ENCODE data around the gene KAZN. TPM values are rescaled to one million over a fixed set of nuclear protein-coding genes. Genes with fewer than 3 reads are reported as not detected.

KAZN gene
- total and polyA plus RNA-seq, 2 of the 8 experiments (the other 6 are each of a cell fraction or from before 2014, with no cell fraction given), result 3.7 to 11.8 TPM

DNA sequence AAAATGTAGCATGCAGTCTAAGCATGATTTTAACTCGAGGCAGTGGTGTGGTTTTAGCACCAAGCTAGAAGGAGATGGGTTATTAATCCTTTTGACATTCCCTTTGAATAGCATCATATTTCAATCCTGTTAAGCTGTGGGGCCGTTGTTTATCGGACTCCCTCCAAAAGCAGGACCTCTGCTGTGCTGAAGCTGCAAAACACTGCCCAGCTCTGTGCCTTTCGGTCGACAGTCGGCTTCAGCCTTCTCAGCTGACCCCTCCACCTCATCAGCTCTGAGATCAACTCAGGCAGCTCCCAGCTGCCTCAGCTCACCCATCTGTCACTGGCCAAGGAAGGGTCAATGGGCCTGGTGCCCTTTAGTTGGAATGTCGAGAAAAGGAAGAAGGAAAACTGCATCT, 95.5 kb downstream of the KAZN start (continued):
- TF ChIP-seq, protein P1, sequence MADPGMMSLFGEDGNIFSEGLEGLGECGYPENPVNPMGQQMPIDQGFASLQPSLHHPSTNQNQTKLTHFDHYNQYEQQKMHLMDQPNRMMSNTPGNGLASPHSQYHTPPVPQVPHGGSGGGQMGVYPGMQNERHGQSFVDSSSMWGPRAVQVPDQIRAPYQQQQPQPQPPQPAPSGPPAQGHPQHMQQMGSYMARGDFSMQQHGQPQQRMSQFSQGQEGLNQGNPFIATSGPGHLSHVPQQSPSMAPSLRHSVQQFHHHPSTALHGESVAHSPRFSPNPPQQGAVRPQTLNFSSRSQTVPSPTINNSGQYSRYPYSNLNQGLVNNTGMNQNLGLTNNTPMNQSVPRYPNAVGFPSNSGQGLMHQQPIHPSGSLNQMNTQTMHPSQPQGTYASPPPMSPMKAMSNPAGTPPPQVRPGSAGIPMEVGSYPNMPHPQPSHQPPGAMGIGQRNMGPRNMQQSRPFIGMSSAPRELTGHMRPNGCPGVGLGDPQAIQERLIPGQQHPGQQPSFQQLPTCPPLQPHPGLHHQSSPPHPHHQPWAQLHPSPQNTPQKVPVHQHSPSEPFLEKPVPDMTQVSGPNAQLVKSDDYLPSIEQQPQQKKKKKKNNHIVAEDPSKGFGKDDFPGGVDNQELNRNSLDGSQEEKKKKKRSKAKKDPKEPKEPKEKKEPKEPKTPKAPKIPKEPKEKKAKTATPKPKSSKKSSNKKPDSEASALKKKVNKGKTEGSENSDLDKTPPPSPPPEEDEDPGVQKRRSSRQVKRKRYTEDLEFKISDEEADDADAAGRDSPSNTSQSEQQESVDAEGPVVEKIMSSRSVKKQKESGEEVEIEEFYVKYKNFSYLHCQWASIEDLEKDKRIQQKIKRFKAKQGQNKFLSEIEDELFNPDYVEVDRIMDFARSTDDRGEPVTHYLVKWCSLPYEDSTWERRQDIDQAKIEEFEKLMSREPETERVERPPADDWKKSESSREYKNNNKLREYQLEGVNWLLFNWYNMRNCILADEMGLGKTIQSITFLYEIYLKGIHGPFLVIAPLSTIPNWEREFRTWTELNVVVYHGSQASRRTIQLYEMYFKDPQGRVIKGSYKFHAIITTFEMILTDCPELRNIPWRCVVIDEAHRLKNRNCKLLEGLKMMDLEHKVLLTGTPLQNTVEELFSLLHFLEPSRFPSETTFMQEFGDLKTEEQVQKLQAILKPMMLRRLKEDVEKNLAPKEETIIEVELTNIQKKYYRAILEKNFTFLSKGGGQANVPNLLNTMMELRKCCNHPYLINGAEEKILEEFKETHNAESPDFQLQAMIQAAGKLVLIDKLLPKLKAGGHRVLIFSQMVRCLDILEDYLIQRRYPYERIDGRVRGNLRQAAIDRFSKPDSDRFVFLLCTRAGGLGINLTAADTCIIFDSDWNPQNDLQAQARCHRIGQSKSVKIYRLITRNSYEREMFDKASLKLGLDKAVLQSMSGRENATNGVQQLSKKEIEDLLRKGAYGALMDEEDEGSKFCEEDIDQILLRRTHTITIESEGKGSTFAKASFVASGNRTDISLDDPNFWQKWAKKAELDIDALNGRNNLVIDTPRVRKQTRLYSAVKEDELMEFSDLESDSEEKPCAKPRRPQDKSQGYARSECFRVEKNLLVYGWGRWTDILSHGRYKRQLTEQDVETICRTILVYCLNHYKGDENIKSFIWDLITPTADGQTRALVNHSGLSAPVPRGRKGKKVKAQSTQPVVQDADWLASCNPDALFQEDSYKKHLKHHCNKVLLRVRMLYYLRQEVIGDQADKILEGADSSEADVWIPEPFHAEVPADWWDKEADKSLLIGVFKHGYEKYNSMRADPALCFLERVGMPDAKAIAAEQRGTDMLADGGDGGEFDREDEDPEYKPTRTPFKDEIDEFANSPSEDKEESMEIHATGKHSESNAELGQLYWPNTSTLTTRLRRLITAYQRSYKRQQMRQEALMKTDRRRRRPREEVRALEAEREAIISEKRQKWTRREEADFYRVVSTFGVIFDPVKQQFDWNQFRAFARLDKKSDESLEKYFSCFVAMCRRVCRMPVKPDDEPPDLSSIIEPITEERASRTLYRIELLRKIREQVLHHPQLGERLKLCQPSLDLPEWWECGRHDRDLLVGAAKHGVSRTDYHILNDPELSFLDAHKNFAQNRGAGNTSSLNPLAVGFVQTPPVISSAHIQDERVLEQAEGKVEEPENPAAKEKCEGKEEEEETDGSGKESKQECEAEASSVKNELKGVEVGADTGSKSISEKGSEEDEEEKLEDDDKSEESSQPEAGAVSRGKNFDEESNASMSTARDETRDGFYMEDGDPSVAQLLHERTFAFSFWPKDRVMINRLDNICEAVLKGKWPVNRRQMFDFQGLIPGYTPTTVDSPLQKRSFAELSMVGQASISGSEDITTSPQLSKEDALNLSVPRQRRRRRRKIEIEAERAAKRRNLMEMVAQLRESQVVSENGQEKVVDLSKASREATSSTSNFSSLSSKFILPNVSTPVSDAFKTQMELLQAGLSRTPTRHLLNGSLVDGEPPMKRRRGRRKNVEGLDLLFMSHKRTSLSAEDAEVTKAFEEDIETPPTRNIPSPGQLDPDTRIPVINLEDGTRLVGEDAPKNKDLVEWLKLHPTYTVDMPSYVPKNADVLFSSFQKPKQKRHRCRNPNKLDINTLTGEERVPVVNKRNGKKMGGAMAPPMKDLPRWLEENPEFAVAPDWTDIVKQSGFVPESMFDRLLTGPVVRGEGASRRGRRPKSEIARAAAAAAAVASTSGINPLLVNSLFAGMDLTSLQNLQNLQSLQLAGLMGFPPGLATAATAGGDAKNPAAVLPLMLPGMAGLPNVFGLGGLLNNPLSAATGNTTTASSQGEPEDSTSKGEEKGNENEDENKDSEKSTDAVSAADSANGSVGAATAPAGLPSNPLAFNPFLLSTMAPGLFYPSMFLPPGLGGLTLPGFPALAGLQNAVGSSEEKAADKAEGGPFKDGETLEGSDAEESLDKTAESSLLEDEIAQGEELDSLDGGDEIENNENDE (IDR thresholded peaks at IDR 0.05; ENCODE audit: insufficient replicate concordance, low read length), result no peak
- no peak for TF ChIP-seq HDAC2 (IDR thresholded peaks at IDR 0.05; ENCODE audit: borderline replicate concordance in 1 of 2, low read depth in 2 of 2, low read length in 2 of 2)
- no peak for TF ChIP-seq PHF8 (conservative IDR thresholded peaks at IDR 0.05; ENCODE audit: low read depth, low read length)
- TF ChIP-seq BRCA1 (IDR thresholded peaks at IDR 0.05; ENCODE audit: low read depth, low read length), result no peak
- no peak for TF ChIP-seq BCL11A (IDR thresholded peaks at IDR 0.05; ENCODE audit: low read depth in 2 of 2, low read length in 2 of 2)
- no peak for TF ChIP-seq GTF2F1 (IDR thresholded peaks at IDR 0.05; ENCODE audit: borderline replicate concordance, low read depth, low read length)
- TF ChIP-seq, protein P2, sequence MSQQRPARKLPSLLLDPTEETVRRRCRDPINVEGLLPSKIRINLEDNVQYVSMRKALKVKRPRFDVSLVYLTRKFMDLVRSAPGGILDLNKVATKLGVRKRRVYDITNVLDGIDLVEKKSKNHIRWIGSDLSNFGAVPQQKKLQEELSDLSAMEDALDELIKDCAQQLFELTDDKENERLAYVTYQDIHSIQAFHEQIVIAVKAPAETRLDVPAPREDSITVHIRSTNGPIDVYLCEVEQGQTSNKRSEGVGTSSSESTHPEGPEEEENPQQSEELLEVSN (IDR thresholded peaks at IDR 0.05), result no peak
- no peak for TF ChIP-seq GABPA (IDR thresholded peaks at IDR 0.05; ENCODE audit: borderline replicate concordance, insufficient read depth, low read length)
- TF ChIP-seq JUND (IDR thresholded peaks at IDR 0.05; ENCODE audit: low read length), result no peak
- no peak for TF ChIP-seq JUN (IDR thresholded peaks at IDR 0.05; ENCODE audit: low read depth, low read length)
- no peak for TF ChIP-seq CBX5 (IDR thresholded peaks at IDR 0.05; ENCODE audit: low read depth, low read length)
